WTC11 (cell line): ENCODE measurements around the gene LRTM2.

Source experiments
- NR2C2 ChIP-seq: sonication (generic); formaldehyde crosslinking; IDR thresholded peaks from 2 replicates; pipeline ENCODE4 v1.8.0; 2022; ENCODE audit warnings: mild to moderate bottlenecking, missing genetic modification reagents
- TF ChIP-seq, protein P1 (sequence below): sonication (generic); formaldehyde crosslinking; IDR thresholded peaks from 2 replicates; pipeline ENCODE4 v1.8.0; 2022; ENCODE audit warnings: mild to moderate bottlenecking, missing genetic modification reagents
- TF ChIP-seq, protein P2 (sequence below): fragments of 200-600 bp; IDR thresholded peaks from 2 replicates; pipeline ENCODE4 v1.8.0; 2022; ENCODE audit warnings: antibody characterized with exemption

DNA sequence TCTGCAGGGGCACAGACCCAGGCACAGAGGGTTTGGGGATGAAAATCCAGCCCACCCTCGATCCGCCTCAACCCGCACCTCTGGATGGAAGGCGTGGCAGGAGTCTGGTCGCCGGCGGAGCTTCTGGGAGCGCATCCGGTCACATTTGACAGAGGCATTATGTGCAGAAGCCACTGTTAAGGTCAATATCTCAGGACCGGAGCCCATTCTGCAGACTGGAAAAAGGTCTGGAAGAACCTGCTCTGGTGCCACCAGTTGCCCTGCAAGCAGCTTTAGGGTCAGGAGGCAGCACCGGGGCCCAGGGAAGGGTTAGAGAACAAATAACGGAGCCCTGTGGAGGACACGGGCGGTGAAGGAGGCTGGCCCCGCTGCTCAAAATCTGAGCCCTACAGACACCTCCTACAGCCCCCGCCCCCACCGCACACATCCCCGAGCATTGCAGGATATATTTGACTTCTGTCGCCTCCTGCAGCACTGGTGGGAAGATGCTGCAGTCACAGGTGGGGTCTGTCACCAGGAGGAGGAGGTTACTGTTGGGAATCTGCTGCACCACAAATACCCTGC lies 25.1 kb upstream of the LRTM2 start:
- TF ChIP-seq, protein P1, sequence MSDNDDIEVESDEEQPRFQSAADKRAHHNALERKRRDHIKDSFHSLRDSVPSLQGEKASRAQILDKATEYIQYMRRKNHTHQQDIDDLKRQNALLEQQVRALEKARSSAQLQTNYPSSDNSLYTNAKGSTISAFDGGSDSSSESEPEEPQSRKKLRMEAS (CRISPR knock-in tag): no peak
- TF ChIP-seq NR2C2 (CRISPR knock-in tag): no peak
- TF ChIP-seq, protein P2, sequence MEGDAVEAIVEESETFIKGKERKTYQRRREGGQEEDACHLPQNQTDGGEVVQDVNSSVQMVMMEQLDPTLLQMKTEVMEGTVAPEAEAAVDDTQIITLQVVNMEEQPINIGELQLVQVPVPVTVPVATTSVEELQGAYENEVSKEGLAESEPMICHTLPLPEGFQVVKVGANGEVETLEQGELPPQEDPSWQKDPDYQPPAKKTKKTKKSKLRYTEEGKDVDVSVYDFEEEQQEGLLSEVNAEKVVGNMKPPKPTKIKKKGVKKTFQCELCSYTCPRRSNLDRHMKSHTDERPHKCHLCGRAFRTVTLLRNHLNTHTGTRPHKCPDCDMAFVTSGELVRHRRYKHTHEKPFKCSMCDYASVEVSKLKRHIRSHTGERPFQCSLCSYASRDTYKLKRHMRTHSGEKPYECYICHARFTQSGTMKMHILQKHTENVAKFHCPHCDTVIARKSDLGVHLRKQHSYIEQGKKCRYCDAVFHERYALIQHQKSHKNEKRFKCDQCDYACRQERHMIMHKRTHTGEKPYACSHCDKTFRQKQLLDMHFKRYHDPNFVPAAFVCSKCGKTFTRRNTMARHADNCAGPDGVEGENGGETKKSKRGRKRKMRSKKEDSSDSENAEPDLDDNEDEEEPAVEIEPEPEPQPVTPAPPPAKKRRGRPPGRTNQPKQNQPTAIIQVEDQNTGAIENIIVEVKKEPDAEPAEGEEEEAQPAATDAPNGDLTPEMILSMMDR: no peak
